HCT116 (cell line): ENCODE results near the gene EWSR1. TPM values are rescaled to one million over a fixed set of nuclear protein-coding genes. Genes with fewer than 3 reads are reported as not detected.

Experiments used
- ATAC-seq: fragments of 200-7000 bp; cut with Tn5 transposase; 2 replicates; pipeline ENCODE4 v1.9.1; 2020; ENCODE audit warnings: mild to moderate bottlenecking, moderate library complexity
- BruUV-seq: library from RNA; stranded (reverse); fragments of 400-500 nt; replicated peaks from 2 replicates; lab custom pipeline; 2021; lab: Mats Ljungman, UMichigan
- CTCF ChIA-PET: fragments of 300-600 bp; sonication (Branson Sonifier 250); formaldehyde crosslinking; loops from one replicate; lab custom pipeline; 2021; ENCODE audit warnings: antibody characterized with exemption; lab: Charles Lee
- POLR2A ChIA-PET: fragments of 300-600, 350-600 bp; sonication (Branson Sonifier 250); formaldehyde crosslinking; loops from one replicate; lab custom pipeline; 2021; ENCODE audit warnings: antibody characterized with exemption; lab: Charles Lee
- RAD21 ChIA-PET, 2 experiments: fragments of 300-600 bp; sonication (Branson Sonifier 250); formaldehyde crosslinking; loops; one replicate each; lab custom pipeline; 2023; ENCODE audit warnings: low total read pairs in 2 of 2; ENCODE audit not compliant: uncharacterized antibody in 2 of 2, unreplicated experiment in 2 of 2, low non-redundant PET in 1 of 2; lab: Charles Lee
- DNase-seq: peaks from one replicate; pipeline ENCODE4 v3.0.0-alpha.2; 2010; ENCODE audit warnings: low read depth, low spot score
- H2AFZ ChIP-seq: fragments of 200-600 bp; shearing (Covaris generic), sonication (generic); 2 replicates; pipeline ENCODE4 v1.6.1; 2017; ENCODE audit warnings: low read depth, mixed run types, mixed read lengths, antibody characterized with exemption, low read length; ENCODE audit not compliant: poor library complexity, severe bottlenecking
- H3K27ac ChIP-seq: 2 replicates; pipeline ENCODE4 v1.5.1; 2012; ENCODE audit warnings: low read depth, low read length
- H3K27me3 ChIP-seq: fragments of 200-600 bp; sonication (generic); 2 replicates; pipeline ENCODE4 v1.6.1; 2016; ENCODE audit warnings: mixed run types, low read length, mixed read lengths; ENCODE audit not compliant: insufficient read depth
- H3K36me3 ChIP-seq, 2 experiments: fragments of 200-500 bp in 1 of 2; fragments of 200-600 bp in 1 of 2; sonication (Bioruptor generic) in 1 of 2; sonication (generic) in 1 of 2; 2 replicates each; pipeline versions ENCODE4 v1.5.1 to v1.6.1; 2014 to 2016; ENCODE audit warnings: low read length in 2 of 2, inconsistent platforms in 1 of 2, mixed read lengths in 1 of 2, mixed run types in 1 of 2; ENCODE audit not compliant: insufficient read depth in 2 of 2, control insufficient read depth in 1 of 2
- H3K4me1 ChIP-seq, 2 experiments: fragments of 200-600 bp in 1 of 2; sonication (generic) in 1 of 2; 2 replicates each; pipeline versions ENCODE4 v1.5.1 to v1.6.1; 2012 to 2017; ENCODE audit warnings: low read length in 2 of 2, inconsistent platforms in 1 of 2, mild to moderate bottlenecking in 1 of 2, mixed read lengths in 1 of 2, mixed run types in 1 of 2, moderate library complexity in 1 of 2; ENCODE audit not compliant: insufficient read depth in 2 of 2, control insufficient read depth in 1 of 2
- H3K4me2 ChIP-seq: fragments of 200-600 bp; sonication (generic); 2 replicates; pipeline ENCODE4 v1.6.1; 2017; ENCODE audit warnings: mixed run types, low read length, mixed read lengths
- H3K4me3 ChIP-seq, 2 experiments: fragments of 200-600 bp in 1 of 2; sonication (generic) in 1 of 2; replicated peaks in 1 of 2; 2 replicates each; pipeline ENCODE4 v1.5.1; 2011 to 2016; ENCODE audit warnings: low read length in 2 of 2, control low read depth in 1 of 2, low read depth in 1 of 2, mild to moderate bottlenecking in 1 of 2, mixed read lengths in 1 of 2, mixed run types in 1 of 2
- H3K79me2 ChIP-seq: fragments of 200-600 bp; sonication (generic); 2 replicates; pipeline ENCODE4 v1.6.1; 2017; ENCODE audit warnings: mild to moderate bottlenecking, mixed run types, low read length, moderate library complexity, mixed read lengths; ENCODE audit not compliant: insufficient read depth
- H3K9ac ChIP-seq: fragments of 200-600 bp; sonication (generic); 2 replicates; pipeline ENCODE4 v1.6.1; 2016; ENCODE audit warnings: low read length, mixed read lengths
- H3K9me2 ChIP-seq: fragments of 200-600 bp; sonication (generic), shearing (Covaris generic); 2 replicates; pipeline ENCODE4 v1.6.1; 2017; ENCODE audit warnings: mixed run types, mild to moderate bottlenecking, moderate library complexity; ENCODE audit not compliant: insufficient read depth
- H3K9me3 ChIP-seq, 2 experiments: fragments of 200-500 bp in 1 of 2; fragments of 200-600 bp in 1 of 2; sonication (Bioruptor generic) in 1 of 2; sonication (generic) in 1 of 2; 2 replicates each; pipeline ENCODE4 v1.6.1; 2014 to 2017; ENCODE audit warnings: low read length in 2 of 2, mixed read lengths in 2 of 2, inconsistent platforms in 1 of 2, low read depth in 1 of 2, mild to moderate bottlenecking in 1 of 2, mixed run types in 1 of 2, moderate library complexity in 1 of 2; ENCODE audit not compliant: control insufficient read depth in 1 of 2, insufficient read depth in 1 of 2
- H4K20me1 ChIP-seq: fragments of 200-600 bp; sonication (generic), shearing (Covaris generic); 2 replicates; pipeline ENCODE4 v1.6.1; 2017; ENCODE audit warnings: mixed run types, mild to moderate bottlenecking, moderate library complexity; ENCODE audit not compliant: insufficient read depth
- CBX3 ChIP-seq: IDR thresholded peaks from 2 replicates; pipeline ENCODE4 v1.6.1; 2012; ENCODE audit warnings: low read depth
- CEBPB ChIP-seq: IDR thresholded peaks from 2 replicates; pipeline ENCODE4 v1.6.1; 2012; ENCODE audit warnings: low read depth
- EGR1 ChIP-seq: IDR thresholded peaks from 2 replicates; pipeline ENCODE4 v1.6.1; 2012; ENCODE audit warnings: low read depth
- EZH2phosphoT487 ChIP-seq: fragments of 200-600 bp; IDR thresholded peaks from 2 replicates; pipeline ENCODE4 v1.6.1; 2018; ENCODE audit warnings: antibody characterized with exemption, borderline replicate concordance
- FOSL1 ChIP-seq: IDR thresholded peaks from 2 replicates; pipeline ENCODE4 v1.6.1; 2012; ENCODE audit warnings: low read depth
- JUND ChIP-seq: IDR thresholded peaks from 2 replicates; pipeline ENCODE4 v1.6.1; 2012
- POLR2A ChIP-seq: IDR thresholded peaks from 2 replicates; pipeline ENCODE4 v1.7.0; 2011; ENCODE audit warnings: borderline replicate concordance; ENCODE audit not compliant: insufficient read depth, insufficient read length; ENCODE audit errors: extremely low read depth
- SIN3A ChIP-seq: IDR thresholded peaks from 2 replicates; pipeline ENCODE4 v1.6.1; 2012; ENCODE audit warnings: low read depth
- SRF ChIP-seq: IDR thresholded peaks from 2 replicates; pipeline ENCODE4 v1.6.1; 2012; ENCODE audit warnings: low read depth
- TCF7L2 ChIP-seq: IDR thresholded peaks from 2 replicates; pipeline ENCODE4 v1.7.0; 2011; ENCODE audit warnings: borderline replicate concordance, inconsistent platforms; ENCODE audit not compliant: insufficient read depth, insufficient read length; ENCODE audit errors: extremely low read depth
- ZFX ChIP-seq: fragments of 450-650 bp; IDR thresholded peaks from 2 replicates; pipeline ENCODE4 v1.6.1; 2017
- intact Hi-C: fragments of 100-400 bp; cut with micrococcal nuclease; formaldehyde crosslinking; loops from 2 replicates; pipeline ENCODE4 v1.10.0; 2022
- total RNA-seq: library from RNA; stranded (reverse); gene quantifications from one replicate; pipeline ENCODE4 v1.2.1, GENCODE V29; 2021; ENCODE audit not compliant: unreplicated experiment
- TF ChIP-seq, protein P1 (sequence below): IDR thresholded peaks from 2 replicates; pipeline ENCODE4 v1.6.1; 2012
- TF ChIP-seq, protein P2 (sequence below): IDR thresholded peaks from 2 replicates; pipeline ENCODE4 v1.6.1; 2012; ENCODE audit warnings: low read depth
- TF ChIP-seq, protein P3 (sequence below): IDR thresholded peaks from 2 replicates; pipeline ENCODE4 v1.6.1; 2011; ENCODE audit warnings: mild to moderate bottlenecking, low read length, moderate library complexity; ENCODE audit not compliant: insufficient replicate concordance; ENCODE audit errors: extremely low read depth
- TF ChIP-seq, protein P4 (sequence below), 3 experiments: fragments of 200-600 bp in 1 of 3; sonication (generic) in 1 of 3; IDR thresholded peaks in 2 of 3; conservative IDR thresholded peaks in 1 of 3; 2 replicates each; pipeline ENCODE4 v1.5.1; 2012 to 2017; ENCODE audit warnings: low read depth in 2 of 3, low read length in 2 of 3, antibody characterized with exemption in 1 of 3, borderline replicate concordance in 1 of 3, control low read depth in 1 of 3, mild to moderate bottlenecking in 1 of 3, mixed read lengths in 1 of 3, mixed run types in 1 of 3, moderate library complexity in 1 of 3; ENCODE audit not compliant: insufficient read depth in 1 of 3

Gene EWSR1
- total RNA-seq, 1 experiment from 2014 or later = 335 TPM

DNA sequence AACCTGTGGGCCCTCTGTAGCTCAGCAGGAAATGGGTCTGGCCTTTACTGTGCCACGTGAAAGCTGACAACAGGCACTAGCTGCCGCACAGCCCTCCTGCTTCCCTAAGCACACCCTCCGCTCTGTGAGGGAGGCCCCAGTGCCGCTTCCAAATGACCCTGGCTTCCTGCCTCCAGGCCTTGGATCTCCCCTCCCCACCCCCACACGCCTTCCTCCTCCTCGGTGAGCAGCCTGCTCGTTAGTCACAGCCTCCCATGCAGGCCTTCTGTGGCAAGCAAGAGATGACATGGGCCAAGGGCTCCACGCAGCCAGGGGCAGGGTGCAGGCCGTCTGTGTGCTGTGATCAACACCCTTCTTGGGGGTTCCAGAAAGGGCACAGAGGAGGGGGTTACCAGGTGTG is 62.7 kb downstream of the EWSR1 start:
- ATAC-seq (no peak), DNase-seq (no peak)
- ChIA-PET CTCF (no interaction called here), POLR2A (no interaction called here), RAD21 (no interaction called here)
- H3K27ac ChIP-seq = no peak overlapping the region
- intact Hi-C loops = no loop called here
- H3K4me3 ChIP-seq = no peak overlapping the region
- no peak overlapping the region for H2AFZ ChIP-seq
- H3K9ac ChIP-seq = no peak overlapping the region
- peaks cover 0 to 10% of the 10 kb centered on the region in 2 experiments; a peak in 2 of 4 replicates for H3K36me3 ChIP-seq
- peaks cover 0 to 6% of the 10 kb centered on the region in 2 experiments; a peak in 1 of 4 replicates for H3K4me1 ChIP-seq
- H3K79me2 ChIP-seq = no peaks in the 10 kb centered on the region
- H3K27me3 ChIP-seq = no peaks in the 10 kb centered on the region
- no peaks in the 10 kb centered on the region for H3K9me2 ChIP-seq
- H3K4me2 ChIP-seq = no peak overlapping the region
- no TSS peak for BruUV-seq
- TF ChIP-seq EZH2phosphoT487 = no peak
- TF ChIP-seq SIN3A = no peak
- TF ChIP-seq ZFX = no peak
- TF ChIP-seq FOSL1 = no peak
- TF ChIP-seq CBX3 = no peak
- TF ChIP-seq, protein P1, sequence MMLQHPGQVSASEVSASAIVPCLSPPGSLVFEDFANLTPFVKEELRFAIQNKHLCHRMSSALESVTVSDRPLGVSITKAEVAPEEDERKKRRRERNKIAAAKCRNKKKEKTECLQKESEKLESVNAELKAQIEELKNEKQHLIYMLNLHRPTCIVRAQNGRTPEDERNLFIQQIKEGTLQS = no peak
- no peak for TF ChIP-seq EGR1
- TF ChIP-seq, protein P2, sequence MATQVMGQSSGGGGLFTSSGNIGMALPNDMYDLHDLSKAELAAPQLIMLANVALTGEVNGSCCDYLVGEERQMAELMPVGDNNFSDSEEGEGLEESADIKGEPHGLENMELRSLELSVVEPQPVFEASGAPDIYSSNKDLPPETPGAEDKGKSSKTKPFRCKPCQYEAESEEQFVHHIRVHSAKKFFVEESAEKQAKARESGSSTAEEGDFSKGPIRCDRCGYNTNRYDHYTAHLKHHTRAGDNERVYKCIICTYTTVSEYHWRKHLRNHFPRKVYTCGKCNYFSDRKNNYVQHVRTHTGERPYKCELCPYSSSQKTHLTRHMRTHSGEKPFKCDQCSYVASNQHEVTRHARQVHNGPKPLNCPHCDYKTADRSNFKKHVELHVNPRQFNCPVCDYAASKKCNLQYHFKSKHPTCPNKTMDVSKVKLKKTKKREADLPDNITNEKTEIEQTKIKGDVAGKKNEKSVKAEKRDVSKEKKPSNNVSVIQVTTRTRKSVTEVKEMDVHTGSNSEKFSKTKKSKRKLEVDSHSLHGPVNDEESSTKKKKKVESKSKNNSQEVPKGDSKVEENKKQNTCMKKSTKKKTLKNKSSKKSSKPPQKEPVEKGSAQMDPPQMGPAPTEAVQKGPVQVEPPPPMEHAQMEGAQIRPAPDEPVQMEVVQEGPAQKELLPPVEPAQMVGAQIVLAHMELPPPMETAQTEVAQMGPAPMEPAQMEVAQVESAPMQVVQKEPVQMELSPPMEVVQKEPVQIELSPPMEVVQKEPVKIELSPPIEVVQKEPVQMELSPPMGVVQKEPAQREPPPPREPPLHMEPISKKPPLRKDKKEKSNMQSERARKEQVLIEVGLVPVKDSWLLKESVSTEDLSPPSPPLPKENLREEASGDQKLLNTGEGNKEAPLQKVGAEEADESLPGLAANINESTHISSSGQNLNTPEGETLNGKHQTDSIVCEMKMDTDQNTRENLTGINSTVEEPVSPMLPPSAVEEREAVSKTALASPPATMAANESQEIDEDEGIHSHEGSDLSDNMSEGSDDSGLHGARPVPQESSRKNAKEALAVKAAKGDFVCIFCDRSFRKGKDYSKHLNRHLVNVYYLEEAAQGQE = no peak
- TF ChIP-seq SRF = no peak
- no peak for TF ChIP-seq CEBPB
- TF ChIP-seq, protein P3, sequence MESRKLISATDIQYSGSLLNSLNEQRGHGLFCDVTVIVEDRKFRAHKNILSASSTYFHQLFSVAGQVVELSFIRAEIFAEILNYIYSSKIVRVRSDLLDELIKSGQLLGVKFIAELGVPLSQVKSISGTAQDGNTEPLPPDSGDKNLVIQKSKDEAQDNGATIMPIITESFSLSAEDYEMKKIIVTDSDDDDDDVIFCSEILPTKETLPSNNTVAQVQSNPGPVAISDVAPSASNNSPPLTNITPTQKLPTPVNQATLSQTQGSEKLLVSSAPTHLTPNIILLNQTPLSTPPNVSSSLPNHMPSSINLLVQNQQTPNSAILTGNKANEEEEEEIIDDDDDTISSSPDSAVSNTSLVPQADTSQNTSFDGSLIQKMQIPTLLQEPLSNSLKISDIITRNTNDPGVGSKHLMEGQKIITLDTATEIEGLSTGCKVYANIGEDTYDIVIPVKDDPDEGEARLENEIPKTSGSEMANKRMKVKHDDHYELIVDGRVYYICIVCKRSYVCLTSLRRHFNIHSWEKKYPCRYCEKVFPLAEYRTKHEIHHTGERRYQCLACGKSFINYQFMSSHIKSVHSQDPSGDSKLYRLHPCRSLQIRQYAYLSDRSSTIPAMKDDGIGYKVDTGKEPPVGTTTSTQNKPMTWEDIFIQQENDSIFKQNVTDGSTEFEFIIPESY = no peak
- no peak for TF ChIP-seq JUND
- no peak for TF ChIP-seq POLR2A
- no peak for TF ChIP-seq TCF7L2
- TF ChIP-seq, protein P4, sequence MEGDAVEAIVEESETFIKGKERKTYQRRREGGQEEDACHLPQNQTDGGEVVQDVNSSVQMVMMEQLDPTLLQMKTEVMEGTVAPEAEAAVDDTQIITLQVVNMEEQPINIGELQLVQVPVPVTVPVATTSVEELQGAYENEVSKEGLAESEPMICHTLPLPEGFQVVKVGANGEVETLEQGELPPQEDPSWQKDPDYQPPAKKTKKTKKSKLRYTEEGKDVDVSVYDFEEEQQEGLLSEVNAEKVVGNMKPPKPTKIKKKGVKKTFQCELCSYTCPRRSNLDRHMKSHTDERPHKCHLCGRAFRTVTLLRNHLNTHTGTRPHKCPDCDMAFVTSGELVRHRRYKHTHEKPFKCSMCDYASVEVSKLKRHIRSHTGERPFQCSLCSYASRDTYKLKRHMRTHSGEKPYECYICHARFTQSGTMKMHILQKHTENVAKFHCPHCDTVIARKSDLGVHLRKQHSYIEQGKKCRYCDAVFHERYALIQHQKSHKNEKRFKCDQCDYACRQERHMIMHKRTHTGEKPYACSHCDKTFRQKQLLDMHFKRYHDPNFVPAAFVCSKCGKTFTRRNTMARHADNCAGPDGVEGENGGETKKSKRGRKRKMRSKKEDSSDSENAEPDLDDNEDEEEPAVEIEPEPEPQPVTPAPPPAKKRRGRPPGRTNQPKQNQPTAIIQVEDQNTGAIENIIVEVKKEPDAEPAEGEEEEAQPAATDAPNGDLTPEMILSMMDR (IDR thresholded peaks at IDR 0.05 in 2 of 3, conservative IDR thresholded peaks at IDR 0.05 in 1 of 3; ENCODE audit: borderline replicate concordance in 1 of 3, insufficient read depth in 1 of 3, low read depth in 2 of 3, low read length in 2 of 3) = no peak
- H3K9me3 ChIP-seq = no peaks in the 10 kb centered on the region
- no peaks in the 10 kb centered on the region for H4K20me1 ChIP-seq
